GM19455 (cell line): ENCODE results near the gene ZDHHC14.
"Not testable (repeated sequence)": the region's sequence is repeated elsewhere in the genome, so short reads cannot be mapped to it uniquely, and the experiment has no call there.

Experiments
- ATAC-seq: cut with Tn5 transposase; IDR thresholded peaks from one replicate; pipeline ENCODE4 v1.9.1; 2021; ENCODE audit not compliant: unreplicated experiment

Gene ZDHHC14

GRCh38 chr6:157379656-157380457 lies 1.1 kb upstream of the ZDHHC14 start:
- ATAC-seq = peak; percentile 68

- peak; percentile 21 for ATAC-seq
Measured at GRCh38 chr6:157380458-157380778, 572 bp upstream of the ZDHHC14 start.

GRCh38 chr6:157381631-157382621 lies 936 bp downstream of the ZDHHC14 start:
- ATAC-seq = peak; percentile 15

- no peak for ATAC-seq
Measured at GRCh38 chr6:157382821-157383220, 1.8 kb downstream of the ZDHHC14 start.

- ATAC-seq = no peak
Measured at GRCh38 chr6:157383471-157383870, 2.5 kb downstream of the ZDHHC14 start.

DNA sequence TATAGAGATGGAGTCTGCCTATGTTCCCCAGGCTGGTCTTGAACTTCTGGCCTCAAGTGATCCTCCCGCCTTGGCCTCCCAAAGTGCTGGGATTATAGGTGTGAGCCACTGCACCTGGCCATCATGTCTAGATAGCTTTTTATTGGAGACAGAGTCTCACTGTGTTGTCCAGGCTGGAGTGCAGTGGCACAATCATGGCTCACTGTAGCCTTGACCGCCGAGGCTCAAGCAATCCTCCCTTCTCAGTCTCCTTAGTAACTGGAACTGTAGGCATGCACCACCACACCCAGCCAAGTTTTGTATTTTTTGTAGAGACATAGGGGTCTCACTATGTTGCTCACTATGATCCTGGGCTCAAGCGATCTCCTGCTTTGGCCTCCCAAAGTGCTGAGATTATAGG lies 4.0 kb downstream of the ZDHHC14 start:
- not testable (repeated sequence) for ATAC-seq

GRCh38 chr6:157385482-157385881 lies 4.5 kb downstream of the ZDHHC14 start:
- no peak for ATAC-seq

DNA sequence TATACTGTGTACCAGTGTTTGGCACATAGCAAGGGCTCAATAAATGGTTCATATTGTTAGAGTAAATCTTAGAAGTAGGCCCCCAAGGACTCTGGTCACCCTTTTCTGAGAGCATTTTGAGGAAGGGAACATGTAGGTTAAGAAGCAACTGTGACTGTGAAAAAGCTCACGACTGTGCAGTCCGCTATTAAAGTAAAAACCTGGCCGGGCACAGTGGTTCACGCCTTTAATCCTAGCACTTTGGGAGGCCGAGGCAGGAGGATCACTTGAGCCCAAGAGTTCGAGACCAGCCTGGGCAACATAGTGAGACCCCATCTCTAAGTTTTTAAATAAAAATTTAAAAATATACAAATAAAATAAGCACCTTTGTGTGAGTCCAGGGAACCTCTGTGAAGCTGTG lies 5.0 kb downstream of the ZDHHC14 start:
- no peak for ATAC-seq

- ATAC-seq = no peak
Measured at GRCh38 chr6:157386454-157386853, 5.5 kb downstream of the ZDHHC14 start.

- no peak for ATAC-seq
Measured at GRCh38 chr6:157388924-157389323, 7.9 kb downstream of the ZDHHC14 start.

GRCh38 chr6:157390273-157391060 lies 9.5 kb downstream of the ZDHHC14 start:
- ATAC-seq = no peak

GRCh38 chr6:157392927-157393668 lies 12.1 kb downstream of the ZDHHC14 start:
- ATAC-seq = no peak

DNA sequence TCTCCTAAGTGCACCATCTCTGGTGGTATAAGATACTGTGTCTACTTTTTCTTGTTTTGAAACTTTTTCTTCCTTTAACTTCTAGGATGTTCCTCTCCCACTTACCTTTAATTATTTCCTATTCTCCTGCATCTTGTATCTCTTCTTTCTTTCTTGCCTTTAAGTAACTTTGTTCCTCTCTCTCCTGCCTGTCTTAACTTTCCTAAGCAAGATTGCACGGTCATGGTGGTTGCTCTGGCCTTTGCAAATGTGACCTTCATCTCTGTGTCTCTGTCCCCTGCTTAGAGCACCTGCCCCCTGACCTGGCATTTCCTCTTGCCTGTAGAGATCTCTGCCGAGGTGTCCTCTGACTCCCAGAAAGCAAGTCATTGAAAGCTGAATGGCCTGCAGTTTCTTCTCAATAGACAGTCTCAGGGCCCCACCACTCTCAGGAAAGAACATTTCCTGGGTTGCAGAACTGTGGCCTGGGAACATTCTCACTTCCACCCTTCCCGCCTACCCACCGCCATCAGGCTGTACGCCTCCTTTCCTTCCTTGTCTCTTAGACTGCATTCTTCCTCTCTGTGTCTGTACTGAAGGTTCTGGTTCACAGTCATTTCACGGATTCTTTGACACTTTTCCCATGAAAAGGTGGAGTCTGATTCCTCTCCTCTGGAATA lies 12.8 kb downstream of the ZDHHC14 start:
- no peak for ATAC-seq

DNA sequence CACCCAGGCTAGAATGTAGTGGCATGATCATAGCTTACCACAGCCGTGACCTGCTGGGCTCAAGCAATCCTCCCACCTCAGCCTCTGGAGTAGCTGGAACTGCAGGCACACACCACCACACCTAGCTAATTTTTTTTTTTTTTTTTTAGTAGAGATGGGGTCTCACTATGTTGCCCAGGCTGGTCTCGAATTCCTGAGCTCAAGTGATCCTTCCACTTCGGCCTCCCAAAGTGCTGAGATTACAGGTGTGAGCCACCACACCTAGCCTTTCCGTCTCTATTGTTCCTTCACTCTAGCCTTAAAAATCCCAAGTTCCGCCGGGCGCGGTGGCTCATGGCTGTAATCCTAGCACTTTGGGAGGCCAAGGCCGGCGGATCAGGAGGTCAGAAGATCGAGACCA lies 14.2 kb downstream of the ZDHHC14 start:
- not testable (repeated sequence) for ATAC-seq

- no peak for ATAC-seq
Measured at GRCh38 chr6:157396026-157396425, 15.0 kb downstream of the ZDHHC14 start.

GRCh38 chr6:157397660-157398059 lies 16.7 kb downstream of the ZDHHC14 start:
- ATAC-seq = no peak

DNA sequence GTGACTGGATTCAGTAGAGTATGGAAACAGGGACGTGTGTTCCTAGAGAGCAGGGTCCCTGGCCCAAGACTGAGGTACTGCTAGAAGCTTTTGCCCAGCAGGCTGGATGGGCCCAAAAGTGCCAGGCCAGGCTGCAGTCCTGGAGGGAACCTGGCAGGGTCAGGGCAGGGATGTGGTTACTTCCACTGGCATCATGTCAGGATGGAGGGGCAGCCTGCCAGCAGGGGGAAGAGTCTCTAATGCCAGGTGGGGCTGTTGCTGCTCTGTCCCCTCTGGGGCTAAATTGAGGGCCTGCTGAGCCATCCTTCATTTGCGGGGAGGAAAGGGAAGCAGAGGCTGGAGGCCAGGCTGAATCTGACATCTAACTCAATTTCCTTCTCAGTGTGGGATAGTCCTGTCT lies 17.2 kb downstream of the ZDHHC14 start:
- ATAC-seq = no peak

GRCh38 chr6:157400676-157401075 lies 19.7 kb downstream of the ZDHHC14 start:
- no peak for ATAC-seq

DNA sequence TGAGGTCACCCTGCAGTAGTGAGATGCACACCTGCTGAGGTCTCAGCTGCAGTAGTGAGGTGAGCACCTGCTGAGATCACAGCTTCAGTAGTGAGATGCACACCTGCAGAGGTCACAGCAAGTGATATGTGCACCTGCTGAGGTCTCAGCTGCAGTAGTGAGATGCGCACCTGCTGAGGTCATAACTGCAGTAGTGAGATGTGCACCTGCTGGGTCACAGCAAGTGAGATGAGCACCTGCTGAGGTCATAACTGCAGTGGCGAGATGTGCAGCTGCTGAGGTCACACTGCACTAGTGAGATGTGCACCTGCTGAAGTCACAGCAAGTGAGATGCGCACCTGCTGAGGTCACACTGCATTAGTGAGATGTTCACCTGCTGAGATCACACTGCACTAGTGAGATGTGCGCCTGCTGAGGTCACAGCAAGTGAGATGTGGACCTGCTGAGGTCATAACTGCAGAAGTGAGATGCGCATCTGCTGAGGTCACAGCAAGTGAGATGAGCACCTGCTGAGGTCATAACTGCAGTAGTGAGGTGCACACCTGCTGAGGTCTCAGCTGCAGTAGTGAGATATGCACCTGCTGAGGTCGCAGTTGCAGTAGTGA lies 20.8 kb downstream of the ZDHHC14 start:
- no peak for ATAC-seq
